HEK293 (cell line): ENCODE measurements around the gene MYOM3.

Experiments
- CTCF ChIA-PET: fragments of 350-600 bp; formaldehyde crosslinking; extraction: SDS; loops from one replicate; lab custom pipeline; 2021; ENCODE audit warnings: antibody characterized with exemption; lab: Yijun Ruan, JAX
- POLR2A ChIA-PET: fragments of 300-600 bp; formaldehyde crosslinking; extraction: SDS; loops from one replicate; lab custom pipeline; 2020; ENCODE audit warnings: antibody characterized with exemption, inconsistent platforms; lab: Yijun Ruan, JAX
- H3K27ac ChIP-seq: fragments of 200-500 bp; sonication (Bioruptor generic); 2 replicates; pipeline ENCODE4 v1.5.1; 2014; ENCODE audit warnings: low read depth, low read length, control low read depth, inconsistent platforms; ENCODE audit errors: extremely low read depth
- H3K36me3 ChIP-seq, 2 experiments: fragments of 200-500 bp in 1 of 2; sonication (Bioruptor generic) in 1 of 2; 1 replicate in 1 of 2; 2 replicates in 1 of 2; pipeline ENCODE4 v1.5.1; 2014 to 2017; ENCODE audit warnings: inconsistent platforms in 2 of 2, low read length in 2 of 2; ENCODE audit not compliant: control insufficient read depth in 2 of 2, insufficient read depth in 1 of 2
- H3K4me1 ChIP-seq: fragments of 200-500 bp; sonication (Bioruptor generic); 2 replicates; pipeline ENCODE4 v1.5.1; 2014; ENCODE audit warnings: mild to moderate bottlenecking, low read length, inconsistent platforms; ENCODE audit not compliant: control insufficient read depth, insufficient read depth
- H3K4me3 ChIP-seq: 2 replicates; pipeline ENCODE4 v1.5.1; 2011; ENCODE audit warnings: low read depth, mild to moderate bottlenecking, control low read depth, low read length, moderate library complexity
- H3K9me3 ChIP-seq: fragments of 200-500 bp; sonication (Bioruptor generic); 2 replicates; pipeline ENCODE4 v1.5.1; 2014; ENCODE audit warnings: low read depth, low read length, inconsistent platforms; ENCODE audit not compliant: control insufficient read depth, insufficient read depth
- FEZF1 ChIP-seq: fragments of 450-650 bp; formaldehyde crosslinking; IDR thresholded peaks from 2 replicates; pipeline ENCODE4 v1.5.1; 2016; ENCODE audit warnings: missing biosample characterization, missing genetic modification characterization
- GLIS1 ChIP-seq: fragments of 450-650 bp; formaldehyde crosslinking; IDR thresholded peaks from 2 replicates; pipeline ENCODE4 v1.5.1; 2016; ENCODE audit warnings: missing biosample characterization, missing genetic modification characterization
- GLIS2 ChIP-seq: fragments of 450-650 bp; formaldehyde crosslinking; IDR thresholded peaks from 2 replicates; pipeline ENCODE4 v1.5.1; 2016; ENCODE audit warnings: missing biosample characterization, missing genetic modification characterization
- INSM2 ChIP-seq: fragments of 450-650 bp; formaldehyde crosslinking; IDR thresholded peaks from 2 replicates; pipeline ENCODE4 v1.5.1; 2016; ENCODE audit warnings: missing biosample characterization, missing genetic modification characterization
- PATZ1 ChIP-seq: fragments of 450-650 bp; formaldehyde crosslinking; IDR thresholded peaks from 2 replicates; pipeline ENCODE4 v1.5.1; 2016; ENCODE audit warnings: missing biosample characterization, missing genetic modification characterization
- ZEB2 ChIP-seq: fragments of 450-650 bp; formaldehyde crosslinking; IDR thresholded peaks from 2 replicates; pipeline ENCODE4 v1.5.1; 2016; ENCODE audit warnings: missing biosample characterization, missing genetic modification characterization
- ZNF132 ChIP-seq: fragments of 450-650 bp; formaldehyde crosslinking; IDR thresholded peaks from 2 replicates; pipeline ENCODE4 v1.5.1; 2017; ENCODE audit warnings: missing biosample characterization, missing genetic modification characterization, borderline replicate concordance
- ZNF133 ChIP-seq: fragments of 450-650 bp; formaldehyde crosslinking; IDR thresholded peaks from 2 replicates; pipeline ENCODE4 v1.5.1; 2016; ENCODE audit warnings: missing biosample characterization, missing genetic modification characterization
- ZNF16 ChIP-seq: fragments of 450-650 bp; formaldehyde crosslinking; IDR thresholded peaks from 2 replicates; pipeline ENCODE4 v1.5.1; 2016; ENCODE audit warnings: low read depth, missing biosample characterization, missing genetic modification characterization
- ZNF175 ChIP-seq: fragments of 450-650 bp; formaldehyde crosslinking; IDR thresholded peaks from 2 replicates; pipeline ENCODE4 v1.5.1; 2016; ENCODE audit warnings: missing biosample characterization, missing genetic modification characterization
- ZNF2 ChIP-seq: fragments of 450-650 bp; formaldehyde crosslinking; IDR thresholded peaks from 2 replicates; pipeline ENCODE4 v1.5.1; 2016; ENCODE audit warnings: missing biosample characterization, missing genetic modification characterization
- ZNF24 ChIP-seq: fragments of 450-650 bp; formaldehyde crosslinking; IDR thresholded peaks from 2 replicates; pipeline ENCODE4 v1.5.1; 2016; ENCODE audit warnings: missing biosample characterization, missing genetic modification characterization
- ZNF248 ChIP-seq: fragments of 450-650 bp; formaldehyde crosslinking; IDR thresholded peaks from 2 replicates; pipeline ENCODE4 v1.5.1; 2017; ENCODE audit warnings: missing biosample characterization, missing genetic modification characterization
- ZNF292 ChIP-seq: fragments of 450-650 bp; formaldehyde crosslinking; IDR thresholded peaks from 2 replicates; pipeline ENCODE4 v1.5.1; 2016; ENCODE audit warnings: low read depth, missing biosample characterization, missing genetic modification characterization, borderline replicate concordance
- ZNF311 ChIP-seq: fragments of 450-650 bp; formaldehyde crosslinking; IDR thresholded peaks from 2 replicates; pipeline ENCODE4 v1.5.1; 2017; ENCODE audit warnings: missing biosample characterization, missing genetic modification characterization, borderline replicate concordance
- ZNF335 ChIP-seq: fragments of 450-650 bp; formaldehyde crosslinking; conservative IDR thresholded peaks from 2 replicates; pipeline ENCODE4 v1.5.1; 2016; ENCODE audit warnings: missing biosample characterization, missing genetic modification characterization
- ZNF354C ChIP-seq: fragments of 450-650 bp; formaldehyde crosslinking; IDR thresholded peaks from 2 replicates; pipeline ENCODE4 v1.5.1; 2016; ENCODE audit warnings: missing biosample characterization, missing genetic modification characterization, low read depth, borderline replicate concordance
- ZNF449 ChIP-seq: fragments of 450-650 bp; formaldehyde crosslinking; IDR thresholded peaks from 2 replicates; pipeline ENCODE4 v1.5.1; 2017; ENCODE audit warnings: missing biosample characterization, mild to moderate bottlenecking, missing genetic modification characterization, moderate library complexity
- ZNF473 ChIP-seq: fragments of 450-650 bp; formaldehyde crosslinking; IDR thresholded peaks from 2 replicates; pipeline ENCODE4 v1.5.1; 2017; ENCODE audit warnings: missing biosample characterization, missing genetic modification characterization
- ZNF510 ChIP-seq: fragments of 450-650 bp; formaldehyde crosslinking; IDR thresholded peaks from 2 replicates; pipeline ENCODE4 v1.5.1; 2018; ENCODE audit warnings: mild to moderate bottlenecking, missing genetic modification characterization, missing biosample characterization; ENCODE audit not compliant: insufficient replicate concordance
- ZNF514 ChIP-seq: fragments of 450-650 bp; formaldehyde crosslinking; IDR thresholded peaks from 2 replicates; pipeline ENCODE4 v1.5.1; 2016; ENCODE audit warnings: missing biosample characterization, missing genetic modification characterization
- ZNF544 ChIP-seq: fragments of 450-650 bp; formaldehyde crosslinking; IDR thresholded peaks from 2 replicates; pipeline ENCODE4 v1.5.0; 2017; ENCODE audit warnings: missing biosample characterization, missing genetic modification characterization
- ZNF610 ChIP-seq: fragments of 450-650 bp; formaldehyde crosslinking; IDR thresholded peaks from 2 replicates; pipeline ENCODE4 v1.5.1; 2016; ENCODE audit warnings: missing biosample characterization, missing genetic modification characterization, borderline replicate concordance
- ZNF623 ChIP-seq: fragments of 450-650 bp; formaldehyde crosslinking; IDR thresholded peaks from 2 replicates; pipeline ENCODE4 v1.5.1; 2016; ENCODE audit warnings: missing biosample characterization, missing genetic modification characterization
- ZSCAN16 ChIP-seq: fragments of 450-650 bp; formaldehyde crosslinking; IDR thresholded peaks from 2 replicates; pipeline ENCODE4 v1.5.1; 2016; ENCODE audit warnings: missing biosample characterization, missing genetic modification characterization
- ZSCAN23 ChIP-seq: fragments of 450-650 bp; formaldehyde crosslinking; IDR thresholded peaks from 2 replicates; pipeline ENCODE4 v1.5.1; 2016; ENCODE audit warnings: missing biosample characterization, missing genetic modification characterization
- ZXDB ChIP-seq: fragments of 450-650 bp; formaldehyde crosslinking; IDR thresholded peaks from 2 replicates; pipeline ENCODE4 v1.5.1; 2016; ENCODE audit warnings: missing biosample characterization, missing genetic modification characterization
- TF ChIP-seq, protein P1 (sequence below): fragments of 450-650 bp; formaldehyde crosslinking; IDR thresholded peaks from 2 replicates; pipeline ENCODE4 v1.5.1; 2016; ENCODE audit warnings: missing biosample characterization, missing genetic modification characterization
- TF ChIP-seq, protein P2 (sequence below): fragments of 450-650 bp; formaldehyde crosslinking; IDR thresholded peaks from 2 replicates; pipeline ENCODE4 v1.5.1; 2016; ENCODE audit warnings: missing biosample characterization, missing genetic modification characterization

MYOM3 gene

DNA sequence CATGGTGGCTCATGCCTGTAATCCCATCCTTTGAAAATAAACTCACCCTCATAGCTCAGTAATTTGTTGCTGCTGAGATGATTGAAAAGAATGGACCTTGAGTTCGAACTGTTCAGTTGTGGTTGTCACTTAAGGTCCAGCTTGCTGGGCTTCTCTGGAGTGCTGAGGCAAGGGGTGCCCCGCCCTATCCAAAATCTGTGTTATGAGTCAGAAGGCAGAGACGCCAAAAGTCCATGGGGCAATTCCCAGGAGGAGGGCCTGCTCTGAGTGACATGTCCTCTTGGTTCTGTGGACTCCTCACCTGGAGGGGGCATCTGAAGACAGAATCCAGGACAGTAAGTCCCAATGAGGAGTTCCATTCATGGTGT lies 64.8 kb downstream of the MYOM3 start:
- Histone ChIP-seq H3K4me3 (no peak overlapping the region), H3K36me3 (no peaks in the 10 kb centered on the region), H3K27ac (peak overlapping the region; percentile 76), H3K4me1 (peaks cover 30% of the 10 kb centered on the region), H3K9me3 (no peaks in the 10 kb centered on the region)
- ChIA-PET CTCF (interaction anchor here (0.6 to 1.9 kb wide), 3 partner anchors 19 to 348 kb away, joined by 3 to 5 read pairs (median 3); no protein-coding TSS in a partner anchor), POLR2A (interaction anchor here (0.8 to 1.5 kb wide), 3 partner anchors 38 to 94 kb away, joined by 3 to 4 read pairs (median 3); no protein-coding TSS in a partner anchor)
- no peak; the same call in 1 of the 2 replicates for TF ChIP-seq ZNF335
- no peak for TF ChIP-seq ZNF473 (tag by site-specific recombination)
- TF ChIP-seq ZXDB: no peak
- TF ChIP-seq ZNF610 (tag by site-specific recombination): no peak
- TF ChIP-seq ZNF132: no peak
- TF ChIP-seq, protein P1, sequence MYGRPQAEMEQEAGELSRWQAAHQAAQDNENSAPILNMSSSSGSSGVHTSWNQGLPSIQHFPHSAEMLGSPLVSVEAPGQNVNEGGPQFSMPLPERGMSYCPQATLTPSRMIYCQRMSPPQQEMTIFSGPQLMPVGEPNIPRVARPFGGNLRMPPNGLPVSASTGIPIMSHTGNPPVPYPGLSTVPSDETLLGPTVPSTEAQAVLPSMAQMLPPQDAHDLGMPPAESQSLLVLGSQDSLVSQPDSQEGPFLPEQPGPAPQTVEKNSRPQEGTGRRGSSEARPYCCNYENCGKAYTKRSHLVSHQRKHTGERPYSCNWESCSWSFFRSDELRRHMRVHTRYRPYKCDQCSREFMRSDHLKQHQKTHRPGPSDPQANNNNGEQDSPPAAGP: peak; percentile 64; the same call in 1 of the 2 replicates
- TF ChIP-seq ZNF292 (tag by site-specific recombination): no peak
- TF ChIP-seq ZNF354C: no peak
- no peak for TF ChIP-seq ZNF133 (tag by site-specific recombination)
- no peak for TF ChIP-seq ZNF248 (tag by site-specific recombination)
- TF ChIP-seq GLIS2 (tag by site-specific recombination): peak; percentile 40; the same call in 1 of the 2 replicates
- TF ChIP-seq ZEB2 (tag by site-specific recombination): peak; percentile 56; the same call in 1 of the 2 replicates
- no peak for TF ChIP-seq INSM2 (tag by site-specific recombination)
- TF ChIP-seq ZSCAN16 (tag by site-specific recombination): no peak
- no peak for TF ChIP-seq FEZF1 (tag by site-specific recombination)
- TF ChIP-seq, protein P2, sequence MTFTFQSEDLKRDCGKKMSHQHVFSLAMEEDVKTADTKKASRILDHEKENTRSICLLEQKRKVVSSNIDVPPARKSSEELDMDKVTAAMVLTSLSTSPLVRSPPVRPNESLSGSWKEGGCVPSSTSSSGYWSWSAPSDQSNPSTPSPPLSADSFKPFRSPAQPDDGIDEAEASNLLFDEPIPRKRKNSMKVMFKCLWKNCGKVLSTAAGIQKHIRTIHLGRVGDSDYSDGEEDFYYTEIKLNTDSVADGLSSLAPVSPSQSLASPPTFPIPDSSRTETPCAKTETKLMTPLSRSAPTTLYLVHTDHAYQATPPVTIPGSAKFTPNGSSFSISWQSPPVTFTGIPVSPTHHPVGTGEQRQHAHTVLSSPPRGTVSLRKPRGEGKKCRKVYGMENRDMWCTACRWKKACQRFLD (tag by site-specific recombination): no peak
- 0 out of 2 replicates have a peak, but pooled peaks have one; percentile 29 for TF ChIP-seq ZNF24 (tag by site-specific recombination)
- no peak for TF ChIP-seq ZNF16
- TF ChIP-seq GLIS1 (tag by site-specific recombination): peak; percentile 77
- no peak for TF ChIP-seq ZNF544 (tag by site-specific recombination)
- TF ChIP-seq PATZ1 (tag by site-specific recombination): peak; percentile 38; the same call in 1 of the 2 replicates
- no peak for TF ChIP-seq ZSCAN23 (tag by site-specific recombination)
- TF ChIP-seq ZNF2 (tag by site-specific recombination): no peak
- no peak for TF ChIP-seq ZNF514 (tag by site-specific recombination)
- TF ChIP-seq ZNF449 (tag by site-specific recombination): peak; percentile 86; the same call in 1 of the 2 replicates
- no peak for TF ChIP-seq ZNF510 (tag by site-specific recombination)
- no peak for TF ChIP-seq ZNF623 (tag by site-specific recombination)
- no peak for TF ChIP-seq ZNF311 (tag by site-specific recombination)
- no peak for TF ChIP-seq ZNF175 (tag by site-specific recombination)
